Left kidney (tissue), 2 donors: ENCODE measurements around the gene ZNF385B. TPM values are rescaled to one million over a fixed set of nuclear protein-coding genes. Genes with fewer than 3 reads are reported as not detected.

Experiments used
- DNase-seq: peaks from one replicate; pipeline ENCODE4 v3.0.0-alpha.2; 2013
- polyA plus RNA-seq: library from polyadenylated mRNA; unstranded; fragments of 120-200 nt; gene quantifications from one replicate; pipeline ENCODE4 v1.2.1, GENCODE V29; 2013; ENCODE audit not compliant: insufficient read length

The ZNF385B gene
- polyA plus RNA-seq, 1 donor = 16.8 TPM

- no peak for DNase-seq
These were observed 272.8 kb downstream of the ZNF385B start for GRCh38 chr2:179588486-179589145.

GRCh38 chr2:179584760-179585159 lies 276.7 kb downstream of the ZNF385B start:
- no peak for DNase-seq

GRCh38 chr2:179581605-179582004 lies 279.8 kb downstream of the ZNF385B start:
- no peak for DNase-seq

GRCh38 chr2:179580378-179581146 lies 280.9 kb downstream of the ZNF385B start:
- no peak for DNase-seq

- no peak for DNase-seq
These were observed 281.6 kb downstream of the ZNF385B start for GRCh38 chr2:179579800-179580199.

- DNase-seq = no peak
These were observed 283.1 kb downstream of the ZNF385B start for GRCh38 chr2:179578171-179578916.

- DNase-seq = no peak
These were observed 287.3 kb downstream of the ZNF385B start for GRCh38 chr2:179574061-179574519.

GRCh38 chr2:179572544-179572943 lies 288.9 kb downstream of the ZNF385B start:
- no peak for DNase-seq

GRCh38 chr2:179571721-179572120 lies 289.7 kb downstream of the ZNF385B start:
- no peak for DNase-seq

GRCh38 chr2:179571252-179571651 lies 290.2 kb downstream of the ZNF385B start:
- no peak for DNase-seq

GRCh38 chr2:179569831-179570233 lies 291.6 kb downstream of the ZNF385B start:
- no peak for DNase-seq

- DNase-seq = no peak
These were observed 295.6 kb downstream of the ZNF385B start for GRCh38 chr2:179565807-179566206.

GRCh38 chr2:179562330-179562885 lies 299.0 kb downstream of the ZNF385B start:
- DNase-seq = no peak

- DNase-seq = no peak
These were observed 299.7 kb downstream of the ZNF385B start for GRCh38 chr2:179561702-179562101.

- DNase-seq = no peak
These were observed 301.1 kb downstream of the ZNF385B start for GRCh38 chr2:179560257-179560735.

GRCh38 chr2:179559108-179559806 lies 302.2 kb downstream of the ZNF385B start:
- no peak for DNase-seq

- no peak for DNase-seq
These were observed 303.1 kb downstream of the ZNF385B start for GRCh38 chr2:179558010-179558934.

GRCh38 chr2:179556425-179556824 lies 305.0 kb downstream of the ZNF385B start:
- DNase-seq = no peak

- DNase-seq = no peak
These were observed 305.6 kb downstream of the ZNF385B start for GRCh38 chr2:179555691-179556283.
